Adipocyte (in vitro differentiated cells): Measurements from ENCODE around the gene RMI1.

Experiments
- DNase-seq: peaks from one replicate; pipeline ENCODE4 v3.0.0-alpha.2; 2015; ENCODE audit warnings: low read depth
- H3K27me3 ChIP-seq: replicated peaks from 2 replicates; pipeline ENCODE4 v1.7.0; 2013; ENCODE audit warnings: mild to moderate bottlenecking, low read length, moderate library complexity; ENCODE audit not compliant: control insufficient read depth, insufficient read depth
- H3K36me3 ChIP-seq: 2 replicates; pipeline ENCODE4 v1.7.0; 2013; ENCODE audit warnings: low read length, mild to moderate bottlenecking, moderate library complexity; ENCODE audit not compliant: control insufficient read depth, insufficient read depth, severe bottlenecking
- H3K4me1 ChIP-seq: 2 replicates; pipeline ENCODE4 v1.7.0; 2013; ENCODE audit warnings: mild to moderate bottlenecking, low read length, moderate library complexity; ENCODE audit not compliant: control insufficient read depth, insufficient read depth
- H3K4me3 ChIP-seq: 2 replicates; pipeline ENCODE4 v1.7.0; 2013; ENCODE audit warnings: mild to moderate bottlenecking, low read length, moderate library complexity
- H3K9ac ChIP-seq: 2 replicates; pipeline ENCODE4 v1.7.0; 2013; ENCODE audit warnings: mild to moderate bottlenecking, low read length, moderate library complexity
- H3K9me3 ChIP-seq: 2 replicates; pipeline ENCODE4 v1.7.0; 2013; ENCODE audit warnings: mild to moderate bottlenecking, low read length, moderate library complexity; ENCODE audit not compliant: control insufficient read depth

The RMI1 gene

GRCh38 chr9:83980395-83981125 is at the start of gene RMI1:
Gene RMI1 (plus strand): TSS chr9:83980805. CDS start chr9:84000987, 20,182 bp downstream.
- Histone ChIP-seq H3K27me3 (no peaks in the 10 kb centered on the region), H3K9ac (peak within 1 kb of the TSS; percentile 100), H3K4me3 (peak within 1 kb of the TSS; percentile 93), H3K9me3 (no peaks in the 10 kb centered on the region), H3K4me1 (peaks cover 26% of the 10 kb centered on the region), H3K36me3 (peaks cover 25% of the 10 kb centered on the region)
- DNase-seq = peak; percentile 100

GRCh38 chr9:83930881-83931280 is 49.7 kb upstream of the RMI1 start:
- Histone ChIP-seq H3K4me1 (peaks cover 31% of the 10 kb centered on the region), H3K9me3 (no peaks in the 10 kb centered on the region), H3K36me3 (no peaks in the 10 kb centered on the region), H3K27me3 (no peaks in the 10 kb centered on the region), H3K9ac (no peak overlapping the region), H3K4me3 (no peak overlapping the region)
- DNase-seq = no peak

- peak; percentile 19 for DNase-seq
- no peaks in the 10 kb centered on the region for H3K27me3 ChIP-seq
- H3K36me3 ChIP-seq = no peaks in the 10 kb centered on the region
- H3K9me3 ChIP-seq = no peaks in the 10 kb centered on the region
- no peak overlapping the region for H3K4me3 ChIP-seq
- H3K9ac ChIP-seq = no peak overlapping the region
- H3K4me1 ChIP-seq = peaks cover 39% of the 10 kb centered on the region
Measured at GRCh38 chr9:83932011-83932410, 48.6 kb upstream of the RMI1 start.

- Histone ChIP-seq H3K36me3 (no peaks in the 10 kb centered on the region), H3K4me3 (no peak overlapping the region), H3K4me1 (peaks cover 39% of the 10 kb centered on the region), H3K9ac (no peak overlapping the region), H3K9me3 (no peaks in the 10 kb centered on the region), H3K27me3 (no peaks in the 10 kb centered on the region)
- DNase-seq = no peak
Measured at GRCh38 chr9:83932851-83933250, 47.8 kb upstream of the RMI1 start.

- DNase-seq = peak; percentile 71
- no peaks in the 10 kb centered on the region for H3K9me3 ChIP-seq
- peaks cover 6% of the 10 kb centered on the region for H3K36me3 ChIP-seq
- no peak overlapping the region for H3K9ac ChIP-seq
- no peaks in the 10 kb centered on the region for H3K27me3 ChIP-seq
- H3K4me3 ChIP-seq = peak overlapping the region; percentile 50
- H3K4me1 ChIP-seq = peaks cover 39% of the 10 kb centered on the region
Measured at GRCh38 chr9:83933790-83934189, 46.8 kb upstream of the RMI1 start.

GRCh38 chr9:83934569-83935275 is 45.9 kb upstream of the RMI1 start:
- Histone ChIP-seq H3K4me1 (peaks cover 39% of the 10 kb centered on the region), H3K27me3 (no peaks in the 10 kb centered on the region), H3K9ac (no peak overlapping the region), H3K36me3 (peaks cover 16% of the 10 kb centered on the region), H3K9me3 (no peaks in the 10 kb centered on the region), H3K4me3 (peak overlapping the region; percentile 50)
- DNase-seq = peak; percentile 45

- Histone ChIP-seq H3K36me3 (peaks cover 19% of the 10 kb centered on the region), H3K4me3 (no peak overlapping the region)
Measured at GRCh38 chr9:83935276-83935935, 45.2 kb upstream of the RMI1 start.

GRCh38 chr9:83936523-83936922 is 44.1 kb upstream of the RMI1 start:
- no peak for DNase-seq
- no peaks in the 10 kb centered on the region for H3K27me3 ChIP-seq
- H3K9ac ChIP-seq = no peak overlapping the region
- peaks cover 19% of the 10 kb centered on the region for H3K36me3 ChIP-seq
- no peak overlapping the region for H3K4me3 ChIP-seq
- H3K9me3 ChIP-seq = no peaks in the 10 kb centered on the region
- H3K4me1 ChIP-seq = peaks cover 39% of the 10 kb centered on the region

More at GRCh38 chr9:83935276-83935935, 45.2 kb upstream of the RMI1 start:
- no peaks in the 10 kb centered on the region for H3K9me3 ChIP-seq
- H3K4me1 ChIP-seq = peaks cover 39% of the 10 kb centered on the region
- no peaks in the 10 kb centered on the region for H3K27me3 ChIP-seq
- peak; percentile 76 for DNase-seq
- H3K9ac ChIP-seq = no peak overlapping the region

GRCh38 chr9:83937861-83938455 is 42.6 kb upstream of the RMI1 start:
- H3K36me3 ChIP-seq = peaks cover 33% of the 10 kb centered on the region
- DNase-seq = peak; percentile 92
- no peaks in the 10 kb centered on the region for H3K27me3 ChIP-seq
- H3K9ac ChIP-seq = no peak overlapping the region
- no peak overlapping the region for H3K4me3 ChIP-seq
- no peaks in the 10 kb centered on the region for H3K9me3 ChIP-seq
- peaks cover 34% of the 10 kb centered on the region for H3K4me1 ChIP-seq

GRCh38 chr9:83940590-83941303 is 39.9 kb upstream of the RMI1 start:
- no peaks in the 10 kb centered on the region for H3K9me3 ChIP-seq
- H3K27me3 ChIP-seq = no peaks in the 10 kb centered on the region
- H3K9ac ChIP-seq = no peak overlapping the region
- DNase-seq = no peak
- H3K36me3 ChIP-seq = peaks cover 47% of the 10 kb centered on the region
- H3K4me3 ChIP-seq = no peak overlapping the region
- H3K4me1 ChIP-seq = peaks cover 10% of the 10 kb centered on the region
